ENCODE results near the gene IER3. TPM values are rescaled to one million over a fixed set of nuclear protein-coding genes. Genes with fewer than 3 reads are reported as not detected.

The IER3 gene
- total and polyA plus RNA-seq, 9 of the 15 experiments (the other 6 are each of a cell fraction or from before 2014, with no cell fraction given), result 1.5 to 30.0 (median 11.5) TPM

- TF ChIP-seq REST (IDR thresholded peaks at IDR 0.05; ENCODE audit: borderline replicate concordance) (peak; percentile 78), REST (CRISPR knock-in tag; IDR thresholded peaks at IDR 0.05; ENCODE audit: low read depth) (peak; percentile 90), NFE2 (IDR thresholded peaks at IDR 0.05; ENCODE audit: low read depth) (no peak), NONO (IDR thresholded peaks at IDR 0.05; ENCODE audit: low read depth in 2 of 2, low read length in 1 of 2) (peak in 1 of 2 experiments; percentile 67; a peak in 1 of 4 replicates), ZNF507 (tag; conservative IDR thresholded peaks at IDR 0.05) (no peak), CTCFL (IDR thresholded peaks at IDR 0.05; ENCODE audit: borderline replicate concordance, insufficient read depth, low read depth, low read length, poor library complexity, severe bottlenecking) (peak; percentile 89), MTA1 (IDR thresholded peaks at IDR 0.05; ENCODE audit: borderline replicate concordance) (no peak), ZNF561 (CRISPR knock-in tag; conservative IDR thresholded peaks at IDR 0.05) (peak; percentile 84), CREM (IDR thresholded peaks at IDR 0.05; ENCODE audit: low read depth) (peak; percentile 87), SMAD3 (CRISPR knock-in tag; conservative IDR thresholded peaks at IDR 0.05) (peak; percentile 86), ZBTB8A (IDR thresholded peaks at IDR 0.05; ENCODE audit: partially characterized antibody) (no peak), RBFOX2 (IDR thresholded peaks at IDR 0.05; ENCODE audit: low read depth, low read length) (peak; percentile 87), TCF15 (CRISPR knock-in tag; IDR thresholded peaks at IDR 0.05) (no peak), EHMT2 (IDR thresholded peaks at IDR 0.05) (no peak), NFE2L1 (tag; IDR thresholded peaks at IDR 0.05; ENCODE audit: borderline replicate concordance, low read depth) (no peak), ZKSCAN8 (CRISPR knock-in tag; IDR thresholded peaks at IDR 0.05) (no peak), STAG1 (CRISPR knock-in tag; IDR thresholded peaks at IDR 0.05; ENCODE audit: borderline replicate concordance) (no peak), SREBF2 (CRISPR knock-in tag; IDR thresholded peaks at IDR 0.05) (no peak)
Observed at GRCh38 chr6:30721198-30722024, 22.9 kb downstream of the IER3 start (continued).
